Natural killer cell (primary cell): ENCODE results near the gene ZNF276. TPM values are rescaled to one million over a fixed set of nuclear protein-coding genes. Genes with fewer than 3 reads are reported as not detected.

ENCODE experiments used
- ATAC-seq, 3 donors: fragments of 150-1000 bp in 2 of 3; fragments of 200-7000 bp in 1 of 3; cut with Tn5 transposase; 1 replicate in 1 of 3; 2 replicates in 2 of 3; pipeline ENCODE4 v1.10.0; 2021; ENCODE audit warnings: mild to moderate bottlenecking in 2 of 3, moderate library complexity in 2 of 3
- DNase-seq, 2 donors: peaks; one replicate each; pipeline versions ENCODE4 v3.0.0 to v3.0.0-alpha.2; 2013 to 2021; ENCODE audit warnings: mixed read lengths in 1 of 2
- H3K27ac ChIP-seq: one replicate; pipeline ENCODE4 v1.5.1; 2013; ENCODE audit warnings: mild to moderate bottlenecking, low read length
- H3K27me3 ChIP-seq: one replicate; pipeline ENCODE4 v1.6.1; 2013; ENCODE audit warnings: low read length; ENCODE audit not compliant: control insufficient read depth, insufficient read depth
- H3K36me3 ChIP-seq: one replicate; pipeline ENCODE4 v1.6.1; 2013; ENCODE audit warnings: low read length; ENCODE audit not compliant: control insufficient read depth, insufficient read depth
- H3K4me1 ChIP-seq: one replicate; pipeline ENCODE4 v1.6.1; 2013; ENCODE audit warnings: low read length; ENCODE audit not compliant: control insufficient read depth, insufficient read depth
- H3K4me3 ChIP-seq: one replicate; pipeline ENCODE4 v1.5.1; 2013; ENCODE audit warnings: low read length
- H3K9me3 ChIP-seq: one replicate; pipeline ENCODE4 v1.6.1; 2013; ENCODE audit warnings: low read length; ENCODE audit not compliant: control insufficient read depth, insufficient read depth
- H3K27ac Mint-ChIP-seq, 2 donors: one replicate each; pipeline ENCODE4 v1.8.0; 2022; ENCODE audit warnings: mild to moderate bottlenecking in 2 of 2, mixed read lengths in 2 of 2, moderate library complexity in 1 of 2
- H3K27me3 Mint-ChIP-seq, 2 donors: one replicate each; pipeline ENCODE4 v1.8.0; 2022; ENCODE audit warnings: low read depth in 2 of 2, mixed read lengths in 2 of 2
- H3K36me3 Mint-ChIP-seq: one replicate; pipeline ENCODE4 v1.8.0; 2022; ENCODE audit warnings: mixed read lengths
- H3K4me1 Mint-ChIP-seq, 2 donors: one replicate each; pipeline ENCODE4 v1.8.0; 2022; ENCODE audit warnings: mixed read lengths in 2 of 2
- H3K4me3 Mint-ChIP-seq: one replicate; pipeline ENCODE4 v1.8.0; 2022; ENCODE audit warnings: mild to moderate bottlenecking, moderate library complexity, mixed read lengths
- H3K9me3 Mint-ChIP-seq, 2 donors: one replicate each; pipeline ENCODE4 v1.8.0; 2022; ENCODE audit warnings: mixed read lengths in 2 of 2
- CTCF ChIP-seq: fragments of 200-600 bp; IDR thresholded peaks from one replicate; pipeline ENCODE4 v1.8.0; 2022; ENCODE audit warnings: antibody characterized with exemption
- WGBS: methylation state at CpG from one replicate; pipeline ENCODE4 v1.1.7; 2013; ENCODE audit warnings: missing lambda C conversion rate; ENCODE audit not compliant: insufficient coverage; 5-methylcytosine and 5-hydroxymethylcytosine counted together
- intact Hi-C: fragments of 100-400 bp; cut with micrococcal nuclease; formaldehyde crosslinking; loops from one replicate; pipeline ENCODE4 v1.14.2; 2022
- total RNA-seq, 4 donors: library from RNA; stranded (reverse); fragments of 120-200 nt in 1 of 4; gene quantifications; one replicate each; pipeline versions ENCODE4 v1.2.3 to v1.2.4, GENCODE V29; 2013 to 2022

Gene ZNF276
- total RNA-seq, 3 donors from 2014 or later (not counting 1 experiment from before 2014, with no cell fraction given) = 146 to 206 (median 186) TPM

DNA sequence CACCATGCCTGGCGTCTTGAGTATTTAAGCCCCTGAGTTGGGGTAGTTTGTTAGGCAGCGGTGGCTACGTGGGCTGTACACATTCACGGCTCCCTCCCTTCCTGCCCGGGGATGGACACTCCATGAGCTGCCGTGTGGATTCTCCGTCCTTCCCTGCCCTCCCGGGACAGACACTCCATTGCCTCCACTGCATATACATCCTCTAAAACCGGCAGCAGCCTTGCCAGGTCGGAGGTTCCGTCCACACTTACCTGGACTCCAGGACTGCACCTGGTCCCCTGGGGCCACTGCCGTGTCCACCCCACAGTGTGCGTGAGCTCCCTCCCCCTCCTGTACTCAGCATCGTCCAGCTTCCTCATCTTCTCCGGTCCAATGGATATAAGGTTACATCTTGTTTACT is 16.3 kb upstream of the ZNF276 start:
- no peaks in the 10 kb centered on the region for H3K27me3 Mint-ChIP-seq
- no peaks in the 10 kb centered on the region for H3K36me3 Mint-ChIP-seq
- Histone ChIP-seq H3K36me3 (no peaks in the 10 kb centered on the region), H3K4me3 (no peak overlapping the region), H3K4me1 (peaks cover 23% of the 10 kb centered on the region), H3K27ac (no peak overlapping the region), H3K27me3 (no peaks in the 10 kb centered on the region), H3K9me3 (no peaks in the 10 kb centered on the region)
- H3K4me1 Mint-ChIP-seq = peaks cover 6 to 15% of the 10 kb centered on the region in 2 donors
- no peak overlapping the region for H3K27ac Mint-ChIP-seq
- no peak overlapping the region for H3K4me3 Mint-ChIP-seq
- intact Hi-C loops = loop anchor here (5.0 kb wide), 2 partner anchors 57 to 207 kb away; no protein-coding TSS in a partner anchor
- H3K9me3 Mint-ChIP-seq = no peaks in the 10 kb centered on the region
- DNase-seq (peak in 1 of 2 donors; percentile 7), ATAC-seq (no peak)
- TF ChIP-seq CTCF = no peak
- WGBS = 90% methylated on average over 13 of the region's 15 CpGs

DNA sequence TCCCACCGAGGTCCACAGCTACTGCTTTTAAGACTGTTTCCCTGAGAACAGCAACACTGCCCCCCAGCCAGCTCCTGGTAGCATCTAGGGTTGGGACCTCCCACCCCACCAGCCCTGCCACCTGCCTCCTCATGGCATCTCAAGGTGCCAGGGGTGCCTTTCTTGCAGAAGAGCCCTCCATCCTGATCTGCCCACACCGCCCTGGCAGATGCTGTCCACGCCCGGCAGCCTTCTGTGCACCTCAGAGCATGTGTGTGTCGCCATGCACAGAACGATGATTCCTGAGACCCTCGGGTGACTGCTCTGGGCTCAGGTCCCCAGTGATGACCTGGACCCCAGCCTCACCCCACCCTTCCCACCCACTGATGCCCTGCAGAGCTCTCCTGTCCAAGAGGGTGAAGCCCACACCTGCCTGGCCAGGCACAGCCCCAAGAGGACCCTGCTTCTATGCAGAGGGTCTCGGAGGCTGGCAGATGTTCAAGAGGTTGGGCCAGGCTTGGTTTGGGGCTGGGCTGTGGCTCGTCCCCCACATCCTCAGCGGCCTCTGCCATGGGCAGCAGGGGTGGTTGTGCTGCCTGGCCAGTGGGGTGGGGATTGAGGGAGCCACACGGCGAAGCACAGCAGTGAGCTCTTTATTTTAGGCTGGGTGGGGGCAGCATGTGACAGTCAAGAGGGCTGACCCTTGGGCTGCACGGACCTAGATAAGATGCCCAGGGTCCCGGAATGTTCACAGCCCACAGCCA is 14.6 kb upstream of the ZNF276 start:
- Mint-ChIP-seq H3K4me1 (peaks cover 6% of the 10 kb centered on the region in 2 donors), H3K9me3 (no peaks in the 10 kb centered on the region), H3K27me3 (no peaks in the 10 kb centered on the region), H3K27ac (no peak overlapping the region), H3K36me3 (no peaks in the 10 kb centered on the region), H3K4me3 (no peak overlapping the region)
- no peak overlapping the region for H3K27ac ChIP-seq
- no peak overlapping the region for H3K4me3 ChIP-seq
- intact Hi-C loops = loop anchor here (1.0 to 5.0 kb wide), 4 partner anchors 56 to 206 kb away; no protein-coding TSS in a partner anchor
- no peak for DNase-seq
- TF ChIP-seq CTCF = no peak
- no peaks in the 10 kb centered on the region for H3K36me3 ChIP-seq
- H3K9me3 ChIP-seq = no peaks in the 10 kb centered on the region
- WGBS = 93% methylated on average over 14 of the region's 14 CpGs
- H3K27me3 ChIP-seq = no peaks in the 10 kb centered on the region
- peaks cover 22% of the 10 kb centered on the region for H3K4me1 ChIP-seq
- ATAC-seq = no peak

GRCh38 chr16:89707695-89708094 is 13.6 kb upstream of the ZNF276 start:
- intact Hi-C loops = loop anchor here (5.0 kb wide), 2 partner anchors 55 to 205 kb away; no protein-coding TSS in a partner anchor
- DNase-seq (no peak), ATAC-seq (no peak)
- Histone ChIP-seq H3K4me3 (no peak overlapping the region), H3K4me1 (peaks cover 25% of the 10 kb centered on the region), H3K27me3 (no peaks in the 10 kb centered on the region), H3K27ac (no peak overlapping the region), H3K36me3 (no peaks in the 10 kb centered on the region), H3K9me3 (no peaks in the 10 kb centered on the region)
- Mint-ChIP-seq H3K27ac (no peak overlapping the region), H3K4me1 (peaks cover 6% of the 10 kb centered on the region in 2 donors), H3K36me3 (no peaks in the 10 kb centered on the region), H3K27me3 (no peaks in the 10 kb centered on the region), H3K9me3 (no peaks in the 10 kb centered on the region), H3K4me3 (no peak overlapping the region)
- TF ChIP-seq CTCF = no peak
- WGBS = 95% methylated on average over 9 of the region's 9 CpGs
